Liver (tissue), 9 donors: Measurements from ENCODE around the gene FLRT2. TPM values are rescaled to one million over a fixed set of nuclear protein-coding genes. Genes with fewer than 3 reads are reported as not detected.

Experiments
- DNase-seq: peaks from one replicate; pipeline ENCODE4 v3.0.0-alpha.2; 2017; ENCODE audit warnings: low spot score
- H3K27ac ChIP-seq, 2 donors: one replicate each; pipeline ENCODE4 v1.7.0; 2013; ENCODE audit warnings: inconsistent platforms in 2 of 2, low read length in 2 of 2, control low read depth in 1 of 2, low read depth in 1 of 2, mild to moderate bottlenecking in 1 of 2
- H3K27me3 ChIP-seq, 4 donors: one replicate each; pipeline versions ENCODE4 v1.6.1 to v1.7.0; 2013; ENCODE audit warnings: low read length in 3 of 4, inconsistent platforms in 1 of 4, mild to moderate bottlenecking in 1 of 4, moderate library complexity in 1 of 4; ENCODE audit not compliant: control insufficient read depth in 4 of 4, insufficient read depth in 4 of 4
- H3K36me3 ChIP-seq, 4 donors: one replicate each; pipeline versions ENCODE4 v1.6.1 to v1.7.0; 2013; ENCODE audit warnings: low read length in 3 of 4, mild to moderate bottlenecking in 3 of 4, low read depth in 1 of 4, moderate library complexity in 1 of 4; ENCODE audit not compliant: control insufficient read depth in 4 of 4, insufficient read depth in 3 of 4
- H3K4me1 ChIP-seq, 4 donors: one replicate each; pipeline versions ENCODE4 v1.6.1 to v1.7.0; 2013; ENCODE audit warnings: low read length in 3 of 4, mild to moderate bottlenecking in 3 of 4, moderate library complexity in 1 of 4; ENCODE audit not compliant: control insufficient read depth in 4 of 4, insufficient read depth in 4 of 4
- H3K4me3 ChIP-seq, 3 donors: one replicate each; pipeline versions ENCODE4 v1.6.1 to v1.7.0; 2013; ENCODE audit warnings: low read length in 3 of 3, control low read depth in 1 of 3, low read depth in 1 of 3, mild to moderate bottlenecking in 1 of 3
- H3K9ac ChIP-seq, 2 donors: one replicate each; pipeline ENCODE4 v1.7.0; 2013; ENCODE audit warnings: low read length in 2 of 2, mild to moderate bottlenecking in 2 of 2, moderate library complexity in 2 of 2, control low read depth in 1 of 2, low read depth in 1 of 2
- H3K9me3 ChIP-seq, 4 donors: one replicate each; pipeline versions ENCODE4 v1.6.1 to v1.7.0; 2013; ENCODE audit warnings: low read length in 3 of 4; ENCODE audit not compliant: control insufficient read depth in 4 of 4
- ATF3 ChIP-seq: IDR thresholded peaks from 2 replicates; pipeline ENCODE4 v1.6.1; 2016; ENCODE audit warnings: antibody characterized with exemption
- CTCF ChIP-seq: fragments of 150-350 bp; IDR thresholded peaks from 2 replicates; pipeline ENCODE4 v1.5.1; 2017; ENCODE audit warnings: improper control_type of control experiment, low read depth, low read length; ENCODE audit not compliant: missing input control
- EGR1 ChIP-seq, 2 donors: IDR thresholded peaks; 2 replicates each; pipeline ENCODE4 v1.6.1; 2016 to 2018; ENCODE audit warnings: antibody characterized with exemption in 2 of 2, low read depth in 2 of 2
- FOXA2 ChIP-seq: IDR thresholded peaks from 2 replicates; pipeline ENCODE4 v1.6.1; 2016; ENCODE audit warnings: antibody characterized with exemption
- GABPA ChIP-seq, 2 donors: IDR thresholded peaks in 1 of 2; conservative IDR thresholded peaks in 1 of 2; 2 replicates each; pipeline ENCODE4 v1.6.1; 2016; ENCODE audit warnings: antibody characterized with exemption in 2 of 2, mild to moderate bottlenecking in 1 of 2, moderate library complexity in 1 of 2
- HNF4A ChIP-seq, 2 donors: conservative IDR thresholded peaks; 2 replicates each; pipeline ENCODE4 v1.6.1; 2016; ENCODE audit warnings: antibody characterized with exemption in 2 of 2, mild to moderate bottlenecking in 2 of 2
- HNF4G ChIP-seq: IDR thresholded peaks from 2 replicates; pipeline ENCODE4 v1.6.1; 2016; ENCODE audit warnings: antibody characterized with exemption
- JUND ChIP-seq, 2 donors: IDR thresholded peaks; 2 replicates each; pipeline ENCODE4 v1.6.1; 2016; ENCODE audit warnings: antibody characterized with exemption in 2 of 2
- MAX ChIP-seq: IDR thresholded peaks from 2 replicates; pipeline ENCODE4 v1.6.1; 2016; ENCODE audit warnings: antibody characterized with exemption
- NR2F2 ChIP-seq: IDR thresholded peaks from 2 replicates; pipeline ENCODE4 v1.6.1; 2016; ENCODE audit warnings: antibody characterized with exemption
- RAD21 ChIP-seq, 2 donors: IDR thresholded peaks; 2 replicates each; pipeline ENCODE4 v1.6.1; 2016; ENCODE audit warnings: antibody characterized with exemption in 2 of 2, mild to moderate bottlenecking in 2 of 2
- RXRA ChIP-seq, 2 donors: IDR thresholded peaks; 2 replicates each; pipeline ENCODE4 v1.6.1; 2017 to 2018; ENCODE audit warnings: antibody characterized with exemption in 2 of 2, mild to moderate bottlenecking in 1 of 2
- SP1 ChIP-seq: IDR thresholded peaks from 2 replicates; pipeline ENCODE4 v1.6.1; 2018; ENCODE audit warnings: antibody characterized with exemption, mild to moderate bottlenecking
- TAF1 ChIP-seq: conservative IDR thresholded peaks from 2 replicates; pipeline ENCODE4 v1.6.1; 2016; ENCODE audit warnings: antibody characterized with exemption, mild to moderate bottlenecking
- ZBTB33 ChIP-seq: IDR thresholded peaks from 2 replicates; pipeline ENCODE4 v1.6.1; 2016; ENCODE audit warnings: antibody characterized with exemption
- WGBS: extraction: QIAGEN DNeasy Blood & Tissue Kit; methylation state at CpG from one replicate; pipeline ENCODE4 v1.1.7; 2013; 5-methylcytosine and 5-hydroxymethylcytosine counted together
- polyA plus RNA-seq, 2 donors: library from polyadenylated mRNA; stranded (reverse) in 1 of 2; unstranded in 1 of 2; fragments of 200-250 nt in 1 of 2; fragments of >200 nt in 1 of 2; fragmentation: Nextera tagmentation in 1 of 2; extraction: Ambion mirVana in 1 of 2; gene quantifications; one replicate each; pipeline versions ENCODE4 v1.2.1 to v1.2.3, GENCODE V29; 2013 to 2015
- total RNA-seq, 2 donors: library from RNA; depleted of rRNA; stranded (reverse); fragments of >200 nt; gene quantifications; one replicate each; pipeline ENCODE4 v1.2.3, GENCODE V29; 2014
- TF ChIP-seq, protein P1 (sequence below): IDR thresholded peaks from 2 replicates; pipeline ENCODE4 v1.6.1; 2016; ENCODE audit warnings: antibody characterized with exemption, mild to moderate bottlenecking
- donor health status: healthy.
- donor health status: healthy.
- donor health status: healthy.
- donor health status: healthy.
- donor health status: healthy.

Gene FLRT2
- total and polyA plus RNA-seq, 4 donors = 0.90 to 8.2 (median 1.8) TPM

DNA sequence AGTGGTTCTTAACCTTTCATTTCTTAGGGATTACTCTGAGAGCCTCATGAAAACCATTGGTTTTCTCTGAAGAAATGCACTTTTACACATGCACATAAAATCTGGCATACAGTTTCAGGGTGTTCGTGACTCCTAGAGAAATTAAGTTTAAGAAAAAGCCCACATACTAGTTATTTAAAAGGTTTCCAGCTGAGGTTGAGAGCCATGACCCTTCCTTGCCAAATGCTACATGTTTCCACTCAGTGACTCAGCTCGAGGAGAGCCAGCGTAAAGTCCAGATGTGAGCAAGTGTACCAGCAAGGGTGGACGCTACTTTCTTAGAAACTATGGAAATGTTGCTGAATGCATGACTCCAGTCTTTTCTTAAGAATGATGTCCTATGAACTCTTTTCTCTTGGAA, 42.7 kb upstream of the FLRT2 start:
- DNase-seq = no peak
- no peaks in the 10 kb centered on the region for H3K27me3 ChIP-seq
- no peak overlapping the region for H3K9ac ChIP-seq
- no peaks in the 10 kb centered on the region for H3K36me3 ChIP-seq
- no peak overlapping the region for H3K4me3 ChIP-seq
- WGBS = 91% methylated on average over 4 of the region's 4 CpGs
- no peak for TF ChIP-seq MAX
- no peak for TF ChIP-seq ZBTB33
- TF ChIP-seq NR2F2 = no peak
- TF ChIP-seq RXRA (IDR thresholded peaks at IDR 0.05) = no peak
- no peaks in the 10 kb centered on the region for H3K9me3 ChIP-seq
- H3K27ac ChIP-seq = no peak overlapping the region
- H3K4me1 ChIP-seq = peaks cover 0 to 4% (median 0%) of the 10 kb centered on the region in 4 donors

DNA sequence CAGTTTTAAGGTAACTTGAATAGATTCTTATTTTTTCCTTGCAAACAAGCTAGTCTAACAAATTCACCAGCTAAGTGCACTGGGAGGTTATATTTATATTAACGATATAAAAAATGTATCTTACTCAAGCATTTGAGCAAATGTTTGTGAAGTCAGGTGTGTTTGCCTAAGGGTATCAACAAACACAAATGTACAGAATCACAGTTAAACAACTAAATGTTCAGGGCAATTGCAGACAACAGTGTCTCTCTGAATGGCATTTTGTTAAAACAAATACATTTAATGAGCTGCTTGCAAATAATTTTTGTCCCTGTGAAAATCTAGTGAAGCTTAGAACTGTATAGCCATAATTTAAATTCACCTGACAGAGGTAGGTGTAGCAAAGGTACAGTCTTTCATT, 28.2 kb upstream of the FLRT2 start:
- 34% methylated on average over 1 of the region's 1 CpG for WGBS
- Histone ChIP-seq H3K27ac (no peak overlapping the region), H3K9me3 (no peaks in the 10 kb centered on the region), H3K4me3 (no peak overlapping the region), H3K27me3 (no peaks in the 10 kb centered on the region), H3K36me3 (no peaks in the 10 kb centered on the region), H3K9ac (no peak overlapping the region), H3K4me1 (no peaks in the 10 kb centered on the region)
- DNase-seq = no peak
- TF ChIP-seq RAD21 (IDR thresholded peaks at IDR 0.05) (no peak), HNF4G (no peak), EGR1 (IDR thresholded peaks at IDR 0.05; ENCODE audit: low read depth in 2 of 2) (no peak), ZBTB33 (no peak), FOXA2 (no peak), SP1 (no peak), GABPA (IDR thresholded peaks at IDR 0.05 in 1 of 2, conservative IDR thresholded peaks at IDR 0.05 in 1 of 2) (no peak), TAF1 (no peak), CTCF (no peak), MAX (no peak), HNF4A (conservative IDR thresholded peaks at IDR 0.05) (no peak), ATF3 (no peak), JUND (IDR thresholded peaks at IDR 0.05) (no peak)
- TF ChIP-seq, protein P1, sequence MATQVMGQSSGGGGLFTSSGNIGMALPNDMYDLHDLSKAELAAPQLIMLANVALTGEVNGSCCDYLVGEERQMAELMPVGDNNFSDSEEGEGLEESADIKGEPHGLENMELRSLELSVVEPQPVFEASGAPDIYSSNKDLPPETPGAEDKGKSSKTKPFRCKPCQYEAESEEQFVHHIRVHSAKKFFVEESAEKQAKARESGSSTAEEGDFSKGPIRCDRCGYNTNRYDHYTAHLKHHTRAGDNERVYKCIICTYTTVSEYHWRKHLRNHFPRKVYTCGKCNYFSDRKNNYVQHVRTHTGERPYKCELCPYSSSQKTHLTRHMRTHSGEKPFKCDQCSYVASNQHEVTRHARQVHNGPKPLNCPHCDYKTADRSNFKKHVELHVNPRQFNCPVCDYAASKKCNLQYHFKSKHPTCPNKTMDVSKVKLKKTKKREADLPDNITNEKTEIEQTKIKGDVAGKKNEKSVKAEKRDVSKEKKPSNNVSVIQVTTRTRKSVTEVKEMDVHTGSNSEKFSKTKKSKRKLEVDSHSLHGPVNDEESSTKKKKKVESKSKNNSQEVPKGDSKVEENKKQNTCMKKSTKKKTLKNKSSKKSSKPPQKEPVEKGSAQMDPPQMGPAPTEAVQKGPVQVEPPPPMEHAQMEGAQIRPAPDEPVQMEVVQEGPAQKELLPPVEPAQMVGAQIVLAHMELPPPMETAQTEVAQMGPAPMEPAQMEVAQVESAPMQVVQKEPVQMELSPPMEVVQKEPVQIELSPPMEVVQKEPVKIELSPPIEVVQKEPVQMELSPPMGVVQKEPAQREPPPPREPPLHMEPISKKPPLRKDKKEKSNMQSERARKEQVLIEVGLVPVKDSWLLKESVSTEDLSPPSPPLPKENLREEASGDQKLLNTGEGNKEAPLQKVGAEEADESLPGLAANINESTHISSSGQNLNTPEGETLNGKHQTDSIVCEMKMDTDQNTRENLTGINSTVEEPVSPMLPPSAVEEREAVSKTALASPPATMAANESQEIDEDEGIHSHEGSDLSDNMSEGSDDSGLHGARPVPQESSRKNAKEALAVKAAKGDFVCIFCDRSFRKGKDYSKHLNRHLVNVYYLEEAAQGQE = no peak
